ENCODE measurements around the gene FNDC3B.
"Not testable (repeated sequence)": the region's sequence is repeated elsewhere in the genome, so short reads cannot be mapped to it uniquely, and the experiment has no call there.

FNDC3B gene

DNA sequence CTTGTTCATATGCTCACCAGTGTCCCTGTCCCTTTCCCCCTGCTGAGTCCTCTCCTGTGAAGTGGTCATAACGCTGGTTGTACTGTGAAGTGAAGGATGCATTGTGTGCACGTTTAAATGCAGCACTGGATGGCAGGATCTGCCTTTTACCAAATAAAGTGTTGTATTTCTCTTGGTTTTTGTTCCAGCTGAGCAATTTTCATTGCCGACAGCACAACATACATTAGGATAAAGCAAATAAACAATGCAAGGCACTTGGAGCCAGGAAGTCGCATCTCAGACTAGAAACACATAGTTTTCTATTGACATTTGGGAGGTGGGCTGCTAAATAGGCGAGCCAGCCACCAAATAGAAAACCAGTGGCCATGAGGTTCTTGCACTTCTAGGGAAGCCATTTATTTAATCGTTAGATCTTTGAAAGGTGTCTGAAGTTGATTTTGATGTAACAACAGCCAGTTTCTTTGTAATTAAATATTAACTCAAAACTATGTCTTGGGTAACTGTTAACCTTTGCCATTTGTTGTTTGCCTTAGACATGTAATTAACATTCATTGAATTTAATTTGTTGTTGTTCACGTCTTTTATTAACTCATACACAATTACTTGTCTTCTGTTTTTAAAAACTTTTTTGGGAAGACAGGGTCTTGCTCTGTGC lies 185.3 kb downstream of the FNDC3B start:
- no peak for DNase-seq

DNA sequence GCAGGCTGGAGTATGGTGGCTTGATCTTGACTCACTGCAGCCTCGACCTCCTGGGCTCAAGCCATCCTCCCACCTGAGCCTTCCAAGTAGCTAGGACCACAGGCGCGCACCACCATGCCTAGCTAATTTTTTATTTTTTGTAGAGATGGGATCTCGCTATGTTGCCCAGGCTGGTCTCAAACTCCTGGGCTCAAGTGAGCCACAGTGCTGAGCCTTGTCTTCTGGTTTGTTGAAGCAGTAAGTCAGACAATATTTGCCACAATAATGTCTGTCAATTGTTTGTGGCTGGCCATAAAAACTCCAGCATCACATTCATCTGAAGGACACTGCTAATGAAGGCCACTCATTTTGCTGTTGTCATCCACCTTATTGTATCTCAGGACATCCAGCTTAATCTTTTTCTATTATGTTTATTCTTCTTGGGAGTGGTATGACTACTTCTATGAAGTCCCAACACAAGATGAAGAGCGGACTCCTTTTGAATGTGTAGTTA lies 185.9 kb downstream of the FNDC3B start:
- no peak for DNase-seq

DNA sequence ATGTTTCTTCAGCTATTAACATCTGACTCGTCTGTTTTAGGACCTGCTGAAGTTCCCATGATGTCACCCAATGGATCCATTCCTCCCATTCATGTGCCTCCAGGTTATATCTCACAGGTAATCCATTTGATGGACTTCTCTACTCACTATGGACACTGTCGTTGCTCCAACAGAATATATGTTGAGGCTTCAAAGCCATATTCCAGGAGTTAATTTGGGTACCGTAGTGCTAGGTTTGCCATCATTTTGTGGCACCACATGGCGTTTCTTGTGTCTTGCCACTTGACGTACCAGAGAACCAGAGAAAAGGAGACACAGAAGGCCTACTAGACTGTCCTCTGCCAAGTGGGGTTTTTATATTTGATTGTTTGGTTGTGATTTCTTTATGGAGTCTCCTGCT lies 187.5 kb downstream of the FNDC3B start:
- no peak for DNase-seq

DNA sequence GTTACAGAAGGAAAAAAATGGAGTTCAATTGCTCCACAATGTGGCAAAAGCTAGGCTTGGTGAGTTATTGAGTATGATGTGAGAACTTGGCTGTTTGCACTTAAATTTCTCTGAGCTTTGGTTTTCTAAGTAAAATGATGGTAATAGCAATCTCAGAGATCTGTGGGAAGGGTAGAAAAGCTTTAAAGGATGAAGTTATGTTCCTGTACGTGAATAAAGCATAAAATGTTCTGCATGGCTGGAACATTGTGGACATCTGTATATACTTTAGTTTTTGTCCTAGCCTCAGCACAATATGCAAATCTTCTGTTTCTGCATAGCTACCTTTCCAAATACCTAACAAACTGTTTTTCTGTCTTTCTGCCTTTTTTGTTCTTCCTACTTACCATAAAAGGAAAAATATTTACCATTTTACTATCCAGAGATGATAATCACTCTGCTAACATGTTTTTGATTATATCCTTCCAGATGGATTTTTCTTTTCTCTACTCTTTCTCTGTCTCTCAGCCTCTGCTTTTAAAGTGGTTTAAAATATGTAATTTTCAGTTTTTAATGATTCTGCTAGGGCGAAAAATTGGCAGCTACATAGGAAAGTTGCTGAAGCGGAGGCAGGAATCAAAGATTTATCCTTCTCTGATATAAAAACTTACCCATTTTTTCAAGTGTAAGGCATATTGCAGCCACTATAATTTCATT lies 188.1 kb downstream of the FNDC3B start:
- DNase-seq: no peak

DNA sequence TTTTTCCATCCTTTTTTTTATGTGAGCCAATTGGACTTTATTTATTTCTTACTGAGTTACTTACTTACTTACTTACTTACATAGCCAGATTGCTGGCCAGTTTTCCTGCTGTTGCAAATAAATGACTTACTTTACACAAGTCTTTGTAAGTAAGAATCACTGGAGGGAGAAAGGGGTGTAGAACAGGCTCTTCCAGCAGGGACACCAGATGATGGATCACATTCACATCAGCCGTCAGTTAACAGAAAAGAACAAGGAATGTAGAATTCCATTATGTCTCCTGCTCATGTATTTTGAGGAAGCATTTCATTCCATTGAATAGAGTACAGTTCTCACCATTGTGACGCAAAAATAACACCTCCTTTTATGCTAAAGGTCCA lies 188.6 kb downstream of the FNDC3B start:
- no peak for DNase-seq

DNA sequence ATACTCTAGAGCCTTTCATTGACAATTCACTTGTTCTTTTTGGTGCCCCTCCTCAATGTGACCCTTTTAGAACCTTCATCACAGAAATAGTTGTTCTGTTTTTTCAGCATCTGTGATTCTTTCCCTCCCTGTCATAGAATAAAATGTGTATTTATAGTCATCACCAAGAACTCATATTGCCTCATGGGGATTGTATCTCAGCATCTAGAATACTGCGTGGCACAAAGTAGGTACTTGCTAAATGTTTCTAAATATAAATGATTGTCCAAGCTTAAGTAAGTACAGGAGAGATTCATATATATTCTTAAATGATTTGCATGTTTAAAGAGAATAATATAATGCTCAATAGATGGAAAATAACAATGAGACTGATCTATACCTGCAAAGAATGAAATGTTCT lies 190.1 kb downstream of the FNDC3B start:
- DNase-seq: no peak

DNA sequence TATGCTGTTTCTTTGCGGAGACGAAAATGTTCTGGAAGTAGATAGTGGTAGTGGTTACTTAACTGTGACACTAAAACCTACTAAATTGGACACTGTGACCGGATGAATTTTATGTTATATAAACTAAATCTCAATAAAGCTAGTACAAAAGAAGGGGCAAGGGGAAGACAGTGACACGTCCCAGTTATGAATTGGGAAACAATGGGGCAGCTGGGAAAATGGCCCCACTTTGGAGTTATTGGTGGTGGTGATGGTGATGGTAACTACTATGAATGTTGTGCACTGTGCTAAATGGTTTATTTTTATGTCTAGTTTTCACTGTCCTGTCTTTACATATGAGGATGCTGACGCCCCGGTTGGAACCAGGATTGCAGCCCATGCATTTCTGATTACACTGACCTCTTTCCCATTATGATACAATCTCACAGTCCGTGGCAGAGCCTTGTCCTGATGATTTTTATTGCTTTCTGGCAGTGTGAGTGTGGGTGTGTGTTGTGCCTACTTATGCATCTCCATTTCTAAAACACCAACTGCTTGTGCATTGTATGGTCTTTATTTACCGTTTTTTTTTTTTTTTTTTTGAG lies 192.0 kb downstream of the FNDC3B start:
- no peak for DNase-seq

DNA sequence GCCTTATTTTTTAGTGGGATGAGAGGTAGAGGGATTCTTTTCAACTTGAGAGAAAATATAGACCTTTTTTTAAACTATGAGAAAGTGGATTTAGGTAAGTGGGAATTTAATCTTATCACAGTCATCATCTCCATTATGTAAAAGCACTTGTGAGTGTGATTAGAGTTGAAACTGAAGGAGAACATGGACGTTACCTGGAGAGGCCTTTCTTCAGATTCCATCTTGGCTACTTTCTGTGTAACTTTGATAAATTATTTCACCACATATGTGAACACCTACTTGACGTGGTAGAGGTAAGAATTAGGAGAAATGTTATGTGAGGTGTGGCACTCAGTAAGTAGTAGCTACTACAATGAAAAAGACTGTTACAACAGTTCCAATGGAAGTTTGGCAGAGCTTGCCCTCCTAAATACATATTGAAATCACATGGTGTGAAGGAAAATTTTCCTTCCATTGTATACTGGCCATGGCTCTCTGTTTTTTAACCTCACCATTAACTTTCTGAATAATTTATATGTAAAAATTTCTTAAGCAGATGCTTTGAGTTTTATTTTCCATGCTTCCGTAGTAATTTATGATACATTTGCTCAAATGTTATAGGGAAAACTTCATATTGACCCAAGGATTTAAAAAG lies 193.3 kb downstream of the FNDC3B start:
- no peak for DNase-seq

DNA sequence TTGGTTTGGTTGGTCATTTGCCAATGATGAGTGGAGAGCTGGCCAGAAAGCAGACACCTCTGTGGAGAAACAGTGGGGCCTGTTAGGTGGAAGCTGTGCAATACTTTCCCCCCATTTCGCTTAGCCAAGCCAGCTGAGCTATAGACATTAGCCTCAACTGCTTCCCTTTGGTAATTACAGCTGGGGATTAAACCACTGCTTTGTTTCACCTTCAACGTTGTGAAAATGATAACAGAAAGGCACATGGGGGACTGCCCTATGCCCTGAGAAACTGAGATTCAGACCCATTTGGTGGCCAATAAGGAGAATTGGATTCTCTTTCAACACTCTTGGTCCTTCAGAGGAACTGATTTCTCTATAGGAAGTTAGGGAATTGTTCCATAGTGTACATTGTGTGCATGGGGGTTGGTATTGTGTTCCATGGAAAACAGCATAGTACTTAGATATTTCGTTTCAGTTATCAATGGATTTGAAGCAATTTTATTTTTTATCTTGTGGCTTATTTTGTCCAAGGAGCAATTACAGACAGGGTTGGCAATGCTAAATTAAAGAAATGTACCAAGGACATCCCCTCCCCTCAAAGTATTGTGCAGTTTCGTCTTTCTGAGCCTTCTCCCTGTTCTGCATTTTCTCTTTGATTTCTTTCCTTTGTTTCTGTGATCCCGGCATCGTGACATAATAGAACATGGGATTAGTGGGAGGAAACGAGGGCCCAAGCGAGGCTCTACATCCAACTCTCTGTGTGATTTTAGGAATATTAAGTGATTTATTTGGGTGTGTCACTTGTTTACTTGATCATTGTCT lies 194.3 kb downstream of the FNDC3B start:
- DNase-seq: no peak

DNA sequence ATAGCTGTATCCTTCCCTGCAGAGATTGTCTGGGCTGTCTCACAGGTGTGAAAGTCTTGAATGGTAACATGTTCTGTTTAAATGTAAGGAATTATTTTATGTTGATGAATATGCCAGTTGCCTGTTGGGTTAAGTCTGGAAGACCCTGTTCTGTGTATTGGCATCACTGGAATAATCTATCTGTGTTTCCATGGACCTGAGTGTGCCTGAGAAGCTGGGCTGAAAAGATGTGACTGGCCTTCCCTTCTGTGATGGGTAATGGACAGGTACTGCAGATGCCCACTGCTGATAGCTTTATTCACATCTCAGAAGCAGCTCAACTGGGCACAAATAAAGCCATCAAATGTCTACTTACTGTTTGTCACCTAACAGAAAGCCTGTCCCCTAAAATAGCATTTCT lies 196.3 kb downstream of the FNDC3B start:
- DNase-seq: no peak

DNA sequence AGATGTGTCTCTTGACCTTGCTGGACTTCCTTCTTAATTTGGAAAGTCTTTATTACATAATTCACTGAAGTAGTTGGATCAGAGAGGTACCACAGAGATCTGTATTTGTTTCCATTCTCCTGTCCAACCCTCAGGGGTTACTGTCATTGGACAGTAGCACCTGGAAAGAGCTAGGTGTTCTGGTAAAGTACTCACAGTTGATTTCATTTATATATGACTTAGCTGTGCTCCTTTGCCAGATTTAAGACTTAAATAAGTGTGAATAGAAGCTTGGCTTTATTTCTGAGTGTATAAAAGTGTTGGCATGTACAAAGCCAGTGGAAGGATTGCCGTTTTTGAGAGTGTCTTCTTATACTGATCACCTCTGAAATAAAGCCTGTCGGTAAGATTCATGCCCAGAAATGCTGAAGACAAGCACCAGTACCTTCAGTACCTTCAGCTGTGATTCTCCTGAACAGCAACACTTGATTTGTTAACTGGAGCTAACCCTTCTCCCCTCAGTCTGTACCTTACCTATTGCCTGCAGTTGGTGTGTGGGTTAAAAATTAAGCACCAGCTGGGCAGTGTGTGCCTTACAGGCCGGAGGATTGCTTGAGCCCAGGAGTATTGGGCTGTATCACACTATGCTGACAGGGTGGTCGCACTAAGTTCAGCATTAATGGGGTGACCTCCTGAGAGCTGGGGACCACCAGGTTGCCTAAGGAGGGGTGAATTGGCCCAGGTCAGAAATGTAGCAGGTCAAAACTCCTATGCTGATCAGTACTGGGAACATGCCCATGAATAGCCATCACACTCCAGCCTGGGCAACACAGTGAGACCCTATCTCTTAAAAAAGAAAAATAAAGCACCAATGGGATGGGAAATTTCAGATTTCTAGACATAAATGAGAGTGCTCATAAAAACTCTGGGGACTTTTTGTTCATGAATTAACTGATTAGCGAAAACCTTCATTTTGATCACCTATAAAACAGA lies 197.7 kb downstream of the FNDC3B start:
- DNase-seq: no peak

DNA sequence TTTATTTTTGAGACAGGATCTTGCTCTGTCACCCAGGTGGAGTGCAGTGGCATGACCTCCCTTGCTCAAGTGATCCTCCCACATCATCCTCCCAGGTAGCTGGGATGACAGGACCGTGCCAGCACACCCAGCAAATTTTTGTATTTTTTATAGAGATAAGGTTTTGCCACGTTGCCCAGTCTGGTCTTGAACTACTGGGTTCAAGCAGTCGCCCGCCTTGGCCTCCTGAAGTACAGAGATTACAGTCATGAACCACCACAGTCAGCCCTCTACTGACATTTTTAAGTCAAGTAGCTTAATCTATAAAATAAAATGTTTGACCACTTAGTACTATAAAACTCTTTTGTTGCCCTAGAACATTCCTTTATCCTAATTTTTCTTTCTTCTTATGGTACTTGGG lies 198.8 kb downstream of the FNDC3B start:
- DNase-seq: no peak

DNA sequence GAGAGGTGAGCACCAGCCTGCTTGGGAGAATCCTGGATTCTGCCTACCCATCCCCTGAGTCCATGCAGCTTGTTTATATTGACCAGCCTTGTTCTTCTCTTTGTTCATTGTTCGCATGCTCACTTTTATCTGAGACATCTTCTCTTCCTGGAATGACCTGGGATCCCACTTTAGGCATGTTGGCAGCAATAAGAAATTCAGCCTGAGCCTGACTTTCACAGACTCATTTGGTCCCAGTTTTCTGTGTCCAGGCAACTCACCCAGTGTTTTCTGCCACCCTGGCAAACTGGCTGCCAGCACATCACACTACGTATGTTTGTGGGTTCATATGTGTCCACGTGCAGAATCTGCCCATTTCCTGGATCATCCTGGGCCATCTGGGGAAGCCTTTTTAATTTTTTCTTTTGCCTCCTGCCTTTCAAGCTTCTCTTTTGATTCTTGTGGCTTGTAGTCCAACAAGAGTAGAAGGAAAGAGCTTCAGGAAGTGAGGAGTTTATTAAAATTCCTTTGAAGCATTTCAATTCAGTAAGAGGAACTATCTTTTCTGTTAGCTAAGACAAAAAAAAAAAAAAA lies 199.9 kb downstream of the FNDC3B start:
- no peak for DNase-seq

DNA sequence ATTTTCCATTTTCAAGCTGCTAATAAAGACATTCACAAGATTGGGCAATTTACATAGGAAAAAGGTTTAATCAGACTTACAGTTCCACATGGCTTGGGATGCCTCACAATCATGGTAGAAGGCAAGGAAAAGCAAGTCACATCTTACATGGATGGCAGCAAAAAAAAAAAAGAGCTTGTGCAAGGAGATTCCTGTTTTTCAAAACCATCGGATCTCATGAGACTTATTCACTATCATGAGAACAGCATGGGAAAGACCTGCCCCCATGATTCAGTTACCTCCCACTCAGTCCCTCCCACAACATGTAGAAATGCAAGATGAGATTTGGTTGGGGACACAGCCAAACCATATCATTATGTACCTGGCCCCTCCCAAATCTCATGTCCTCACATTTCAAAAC lies 202.0 kb downstream of the FNDC3B start:
- DNase-seq: no peak

DNA sequence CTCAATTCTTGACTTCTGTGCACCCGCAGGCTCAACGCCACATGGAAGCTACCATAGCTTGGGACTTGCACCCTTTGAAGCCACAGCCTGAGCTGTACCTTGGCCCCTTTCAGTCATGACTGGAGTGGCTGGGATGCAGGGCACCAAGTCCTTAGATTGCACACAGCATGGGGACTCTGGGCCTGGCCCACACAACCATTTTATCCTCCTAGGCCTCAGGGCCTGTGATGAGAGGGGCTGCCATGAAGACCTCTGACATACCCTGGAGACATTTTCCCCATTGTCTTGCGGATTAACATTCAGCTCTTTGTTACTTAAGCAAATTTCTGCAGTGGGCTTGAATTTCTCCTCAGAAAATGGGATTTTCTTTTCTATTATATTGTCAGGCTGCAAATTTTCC lies 203.1 kb downstream of the FNDC3B start:
- not testable (repeated sequence) for DNase-seq

DNA sequence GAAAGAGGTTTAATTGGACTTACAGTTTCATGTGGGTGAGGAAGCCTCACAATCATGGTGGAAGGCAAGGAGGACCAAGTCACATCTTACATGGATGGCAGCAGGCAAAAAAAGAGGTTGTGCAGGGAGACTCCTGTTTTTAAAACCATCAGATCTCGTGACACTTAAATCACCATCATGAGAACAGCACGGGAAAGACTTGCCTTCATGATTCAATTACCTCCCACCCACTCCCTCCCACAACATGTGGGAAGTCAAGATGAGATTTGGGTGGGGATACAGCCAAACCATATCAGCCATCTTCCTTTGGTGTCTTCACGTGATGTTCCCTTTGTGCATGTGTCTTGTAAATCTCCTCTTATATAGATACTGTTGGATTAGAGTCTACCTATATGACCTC lies 204.0 kb downstream of the FNDC3B start:
- DNase-seq: not testable (repeated sequence)

DNA sequence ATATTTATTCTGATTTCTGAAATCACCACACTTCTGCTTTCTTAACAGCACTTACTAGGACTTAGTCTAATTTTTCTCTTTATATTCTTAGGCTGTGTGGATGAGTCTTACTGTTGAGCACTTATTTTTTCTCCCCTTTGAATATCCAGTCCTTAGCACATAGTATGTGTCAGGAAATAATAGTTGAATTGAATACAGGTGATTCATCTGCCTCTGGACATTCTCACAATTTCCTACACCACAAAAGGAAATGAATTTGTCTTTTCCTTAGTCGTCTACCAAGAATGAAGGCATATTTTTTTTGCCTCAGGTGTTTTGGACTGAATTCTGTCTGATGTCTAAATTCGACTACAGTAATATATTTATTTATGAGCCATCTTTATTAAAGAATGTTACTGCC lies 204.6 kb downstream of the FNDC3B start:
- no peak for DNase-seq

DNA sequence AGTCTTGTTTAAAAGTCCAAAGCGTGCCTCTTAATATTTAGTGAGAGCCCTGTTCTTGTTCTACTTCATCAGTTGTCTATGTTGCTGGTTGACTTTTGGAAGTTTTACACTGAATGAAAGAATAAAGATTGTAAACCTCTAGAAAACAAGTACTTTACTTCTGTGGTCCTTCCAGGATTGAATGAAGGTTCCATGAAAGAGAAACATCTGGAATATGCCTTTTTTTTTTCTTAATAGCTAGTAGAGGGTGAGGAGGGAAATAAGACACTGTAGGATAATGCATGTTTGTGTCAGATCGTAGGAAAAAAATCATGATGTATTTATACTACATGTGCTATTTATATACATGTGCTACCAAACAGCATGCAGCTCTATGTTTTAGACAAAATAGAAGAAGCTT lies 205.9 kb downstream of the FNDC3B start:
- no peak for DNase-seq

DNA sequence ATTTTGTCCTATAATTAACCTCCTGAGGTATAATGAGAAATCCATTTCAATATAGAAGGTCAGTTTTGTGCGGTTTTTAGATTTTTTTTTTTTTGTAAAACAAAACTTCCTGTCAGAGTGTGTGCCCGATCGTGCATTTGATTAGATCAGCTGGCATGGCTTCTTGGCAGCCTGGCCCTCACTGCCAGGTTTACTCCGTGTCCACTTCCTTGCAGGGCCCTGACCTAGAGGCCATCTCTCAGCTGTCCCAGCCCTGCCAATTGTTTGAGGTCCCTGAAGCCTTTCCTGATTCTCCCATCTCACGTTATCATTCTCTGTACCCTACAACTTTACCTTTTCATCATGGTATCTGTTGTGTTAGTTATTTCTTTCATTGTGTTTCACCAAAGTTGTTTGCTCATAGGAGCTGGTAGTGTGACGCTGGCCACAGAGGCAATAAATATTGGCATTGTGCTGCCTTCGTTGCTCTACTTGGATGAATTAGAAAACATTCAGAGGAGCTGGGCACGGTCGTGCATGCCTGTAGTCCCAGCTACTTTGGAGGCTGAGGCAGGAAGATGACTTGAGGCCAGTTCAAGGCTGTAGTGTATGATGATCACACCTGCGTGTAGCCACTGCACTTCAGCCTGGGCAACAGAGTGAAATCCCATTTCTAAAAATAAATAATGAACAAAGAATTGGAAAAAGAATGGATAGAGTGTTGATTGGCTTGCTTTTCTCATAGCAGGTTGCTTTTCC lies 206.9 kb downstream of the FNDC3B start:
- DNase-seq: no peak

DNA sequence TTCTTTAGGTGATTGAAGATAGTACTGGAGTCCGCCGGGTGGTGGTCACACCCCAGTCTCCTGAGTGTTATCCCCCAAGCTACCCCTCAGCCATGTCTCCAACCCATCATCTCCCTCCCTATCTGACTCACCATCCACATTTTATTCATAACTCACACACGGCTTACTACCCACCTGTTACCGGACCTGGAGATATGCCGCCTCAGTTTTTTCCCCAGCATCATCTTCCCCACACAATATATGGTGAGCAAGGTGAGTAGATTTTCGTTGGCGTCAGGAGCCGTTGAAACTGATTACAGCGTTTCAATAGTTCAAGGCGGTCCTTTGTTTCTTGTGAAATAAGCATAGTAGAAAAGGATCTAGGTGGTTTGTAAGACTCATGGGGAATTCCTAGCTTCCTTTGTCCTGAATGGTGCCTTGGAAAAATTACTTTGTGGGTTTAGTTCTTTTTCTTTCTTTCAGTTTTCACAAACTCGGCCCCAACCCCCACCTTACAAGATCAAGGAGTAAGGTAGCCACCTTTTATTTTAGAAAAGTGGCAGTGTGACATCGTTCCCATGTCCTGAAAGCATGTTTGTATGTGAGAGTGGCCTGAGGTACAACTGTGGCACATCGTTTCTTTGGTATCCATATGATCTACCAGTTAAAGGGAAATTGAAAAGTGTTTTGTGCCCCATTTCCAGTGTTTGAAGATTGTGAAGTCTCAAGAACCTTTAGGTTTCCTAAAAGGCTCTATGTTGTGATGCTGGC lies 208.3 kb downstream of the FNDC3B start:
- no peak for DNase-seq

Data from stimulated activated CD4-positive, alpha-beta T cell treated with anti-CD3 and anti-CD28 coated beads, Interleukin-2, amount 100 ng/mL, for 24 hours (primary cell).